Amniotic stem cell (primary cell): ENCODE data around the gene XRCC2.
"Not testable (repeated sequence)": the region's sequence is repeated elsewhere in the genome, so short reads cannot be mapped to it uniquely, and the experiment has no call there.

Source experiments
- DNase-seq: peaks from one replicate; lab custom pipeline; 2025; lab: John Stamatoyannopoulos, UW

The XRCC2 gene

DNA sequence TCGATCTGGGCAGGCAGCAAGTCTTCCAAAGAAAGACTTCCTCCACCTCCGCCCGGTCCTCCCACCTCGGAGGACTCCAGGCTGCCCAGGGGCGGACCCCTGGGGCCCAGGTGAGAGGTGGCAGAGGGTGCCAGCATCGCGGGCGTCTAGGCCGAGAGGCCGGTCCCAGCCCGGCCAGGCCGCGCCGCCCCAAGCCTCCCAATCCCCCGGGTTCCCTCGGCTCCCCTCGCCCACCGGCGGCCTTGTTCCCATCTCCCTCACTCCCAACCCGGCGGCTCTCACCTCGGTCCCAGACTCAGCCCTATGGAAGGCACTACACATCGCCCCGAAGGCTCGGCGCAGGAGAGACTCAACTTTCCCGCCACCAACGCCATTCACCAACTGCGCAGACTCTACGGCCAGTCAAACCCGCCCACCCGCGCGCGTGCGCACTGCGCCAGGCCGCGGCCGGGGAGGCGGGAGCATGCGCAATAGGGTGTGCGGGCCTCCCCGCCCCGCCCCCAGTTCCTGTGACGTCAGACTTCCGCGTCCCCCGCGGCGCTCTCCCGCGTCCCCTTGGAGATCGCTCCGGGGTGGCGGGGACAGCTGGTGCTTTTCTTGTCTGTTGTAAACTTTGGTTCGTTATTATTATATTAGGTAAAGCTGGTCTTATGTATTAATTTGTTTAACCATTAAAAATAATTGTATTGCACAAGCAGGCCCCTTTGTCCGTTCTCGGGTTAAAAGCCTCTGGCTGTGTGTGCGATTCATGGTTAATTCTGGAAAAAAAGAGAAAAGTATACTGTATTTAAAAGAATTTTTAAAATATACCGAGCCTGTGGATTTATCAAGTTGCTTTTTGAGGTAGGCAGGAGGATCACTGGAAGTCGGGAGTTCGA is at the start of gene XRCC2:
Gene XRCC2, minus strand, starts transcription at position 383 of the 878 bp plus-strand sequence. Its CDS starts 62 bp downstream, at position 321.
- DNase-seq = peak; percentile 49

DNA sequence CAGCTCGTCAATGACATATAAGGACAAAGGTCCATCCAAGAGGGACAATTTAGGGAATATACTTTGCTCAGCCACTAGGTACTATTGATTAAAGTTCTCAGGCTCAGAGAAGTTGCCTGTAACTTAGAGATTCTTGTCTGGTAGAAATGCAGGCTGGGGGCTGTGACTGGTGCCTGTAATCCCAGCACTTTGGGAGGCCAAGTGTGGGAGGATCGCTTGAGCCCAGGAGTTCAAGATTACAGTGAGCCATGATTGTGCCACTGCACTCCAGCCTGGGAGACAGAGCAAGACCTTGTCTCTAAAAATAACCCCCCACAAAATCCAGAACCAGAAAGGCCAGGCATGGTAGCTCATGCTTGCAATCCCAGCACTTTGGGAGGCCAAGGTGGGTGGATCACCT is 47.4 kb upstream of the XRCC2 start:
- DNase-seq = no peak

DNA sequence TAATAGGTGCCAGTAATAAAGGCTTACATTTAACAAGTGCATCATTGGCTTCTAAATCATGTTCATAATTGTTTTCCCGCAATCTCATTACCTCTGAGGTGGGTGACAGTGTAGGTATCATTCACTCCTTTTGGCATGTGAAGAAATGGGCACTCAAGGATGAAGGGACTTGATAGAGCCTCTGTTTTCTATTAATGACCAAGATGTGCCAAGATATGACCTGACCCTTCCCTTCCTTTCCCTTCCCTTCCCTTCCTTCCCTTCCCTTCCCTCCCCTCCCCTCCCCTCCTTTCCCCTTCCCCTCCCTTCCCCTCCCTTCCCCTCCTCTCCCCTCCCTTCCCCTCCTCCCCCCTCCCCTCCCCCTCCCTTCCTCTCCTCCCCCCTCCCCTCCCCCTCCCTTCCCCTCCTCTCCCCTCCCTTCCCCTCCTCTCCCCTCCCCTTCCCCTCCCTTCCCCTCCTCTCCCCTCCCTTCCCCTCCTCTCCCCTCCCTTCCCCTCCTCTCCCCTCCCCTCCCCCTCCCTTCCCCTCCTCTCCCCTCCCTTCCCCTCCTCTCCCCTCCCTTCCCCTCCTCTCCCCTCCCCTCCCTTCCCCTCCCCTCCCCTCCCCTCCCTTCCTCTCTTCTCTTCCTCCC is 36.6 kb upstream of the XRCC2 start:
- DNase-seq = not testable (repeated sequence)

DNA sequence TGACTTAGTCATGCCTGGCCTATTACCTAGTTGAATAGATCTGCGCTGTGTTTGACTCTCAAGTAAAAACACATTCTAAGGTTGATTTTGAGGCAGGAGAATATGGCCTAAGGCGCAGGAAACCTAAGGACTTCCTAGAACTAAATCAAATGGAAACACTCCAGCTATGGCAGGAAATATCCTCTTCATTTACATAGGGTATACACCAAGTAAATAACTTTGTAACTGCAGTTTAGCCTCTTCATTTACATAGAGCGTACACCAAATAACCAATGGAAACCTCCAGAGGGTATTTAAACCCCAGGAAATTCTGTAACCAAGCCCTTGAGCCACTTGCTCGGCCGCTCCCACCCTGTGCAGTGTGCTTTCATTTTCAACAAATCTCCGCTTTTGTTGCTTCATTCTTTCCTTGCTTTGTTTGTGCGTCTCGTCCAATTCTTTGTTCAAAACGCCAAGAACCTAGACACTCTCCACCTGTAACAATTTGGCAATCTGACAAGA is 35.6 kb upstream of the XRCC2 start:
- DNase-seq = no peak

GRCh38 chr7:152710153-152710442 is 34.2 kb upstream of the XRCC2 start:
- no peak for DNase-seq

DNA sequence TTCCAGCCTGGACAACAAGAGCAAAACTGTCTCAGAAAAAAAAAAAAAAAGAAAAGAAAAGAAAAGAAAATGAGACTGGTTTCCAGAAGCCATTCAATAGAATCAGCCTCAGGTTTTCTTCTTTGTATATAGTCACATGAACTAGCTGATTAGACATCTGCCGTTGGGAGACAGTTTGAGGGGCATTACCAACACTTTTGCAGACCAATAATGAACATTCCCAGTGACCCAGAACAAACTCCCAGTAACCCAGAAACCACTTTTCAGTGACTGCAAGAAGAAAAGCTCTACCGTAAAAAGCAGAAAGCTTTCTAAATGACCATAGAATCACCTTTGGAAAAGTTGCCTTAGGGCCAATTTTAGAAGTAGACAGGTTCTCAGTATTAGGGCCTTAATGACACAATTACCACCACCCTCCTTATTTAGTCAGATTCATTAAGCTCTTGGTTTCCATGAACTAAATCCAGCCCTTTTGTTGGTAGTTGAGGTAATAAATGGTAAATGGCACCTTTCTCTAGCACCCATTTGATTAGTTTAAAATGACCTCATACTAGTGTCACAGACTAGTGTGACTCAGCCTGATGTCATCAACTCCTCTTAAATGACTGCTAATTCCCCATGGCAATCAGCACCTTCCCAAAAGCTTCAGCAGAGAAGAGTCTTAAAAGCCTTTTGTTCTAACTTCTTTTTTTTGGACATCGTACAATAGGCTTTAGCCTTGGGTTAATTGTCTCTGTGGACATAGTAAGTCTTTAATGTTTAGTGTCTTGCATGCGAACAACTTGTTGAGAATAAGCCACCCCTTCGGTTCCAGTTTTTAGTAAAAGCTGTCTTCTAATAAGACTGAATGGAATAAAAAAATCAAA is 33.6 kb upstream of the XRCC2 start:
- DNase-seq = no peak

- DNase-seq = no peak
Measured at GRCh38 chr7:152704796-152705384, 28.9 kb upstream of the XRCC2 start.

DNA sequence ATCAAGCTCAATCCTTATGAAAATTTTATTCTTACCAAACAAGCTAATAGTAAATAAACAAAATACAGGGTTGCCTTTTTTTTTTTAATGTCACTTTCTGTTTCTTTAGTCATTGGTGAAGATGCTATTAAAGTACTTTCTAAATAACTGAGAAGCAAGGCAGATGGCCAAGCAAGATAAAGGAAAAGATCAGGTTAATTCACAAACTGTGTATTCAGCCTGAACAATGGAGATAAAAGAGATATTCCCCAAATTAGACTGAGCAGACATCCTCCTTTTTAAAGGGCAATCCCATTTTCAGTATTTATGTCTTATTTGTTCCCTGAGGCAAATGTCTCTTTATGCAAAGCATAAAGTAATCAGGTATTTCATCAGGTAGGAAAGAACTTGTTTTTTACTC is 23.1 kb upstream of the XRCC2 start:
- no peak for DNase-seq

- DNase-seq = not testable (repeated sequence)
Measured at GRCh38 chr7:152697268-152697974, 21.5 kb upstream of the XRCC2 start.

DNA sequence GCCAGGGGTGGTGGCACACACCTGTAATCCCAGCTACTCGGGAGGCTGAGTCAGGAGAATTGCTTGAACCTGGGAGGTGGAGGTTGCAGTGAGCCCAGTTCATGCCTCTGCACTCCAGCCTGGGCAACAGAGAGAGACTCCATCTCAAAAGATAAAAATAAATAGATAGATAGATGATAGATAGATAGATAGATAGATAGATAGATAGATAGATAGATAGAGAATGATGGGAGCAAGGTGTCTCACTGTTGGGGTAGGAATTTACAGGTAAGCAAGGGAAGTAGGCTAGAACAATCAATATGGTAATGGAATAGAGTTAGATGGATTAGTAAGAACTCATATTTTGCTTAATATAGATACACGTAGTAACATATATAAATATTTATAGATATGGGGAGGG is 16.3 kb upstream of the XRCC2 start:
- not testable (repeated sequence) for DNase-seq

GRCh38 chr7:152683297-152683696 is 7.4 kb upstream of the XRCC2 start:
- DNase-seq = no peak

- DNase-seq = no peak
Measured at GRCh38 chr7:152677808-152678670, 2.1 kb upstream of the XRCC2 start.

GRCh38 chr7:152674860-152675758 is 832 bp downstream of the XRCC2 start:
- DNase-seq = no peak

GRCh38 chr7:152673897-152674296 is 2.0 kb downstream of the XRCC2 start:
- DNase-seq = no peak

DNA sequence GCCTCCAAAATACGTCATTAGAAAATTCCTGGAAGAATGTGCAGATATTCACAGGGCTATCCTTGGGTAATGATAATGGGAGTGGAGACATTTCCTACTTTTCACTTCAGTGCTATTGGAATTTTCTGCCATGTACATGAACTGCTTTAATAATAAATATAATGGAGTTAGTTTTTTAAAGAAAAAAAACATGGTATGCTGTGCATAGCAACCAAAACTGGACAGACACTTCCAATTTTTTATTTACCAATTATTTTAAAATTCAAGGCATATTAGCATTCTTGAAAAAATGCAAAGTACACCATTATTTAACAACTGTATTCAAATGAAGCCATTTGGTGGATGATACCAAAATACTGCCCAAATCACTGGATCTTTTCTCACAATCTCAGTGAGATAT is 3.3 kb downstream of the XRCC2 start:
- no peak for DNase-seq

- no peak for DNase-seq
Measured at GRCh38 chr7:152669758-152670157, 6.2 kb downstream of the XRCC2 start.

- no peak for DNase-seq
Measured at GRCh38 chr7:152668975-152669374, 7.0 kb downstream of the XRCC2 start.

DNA sequence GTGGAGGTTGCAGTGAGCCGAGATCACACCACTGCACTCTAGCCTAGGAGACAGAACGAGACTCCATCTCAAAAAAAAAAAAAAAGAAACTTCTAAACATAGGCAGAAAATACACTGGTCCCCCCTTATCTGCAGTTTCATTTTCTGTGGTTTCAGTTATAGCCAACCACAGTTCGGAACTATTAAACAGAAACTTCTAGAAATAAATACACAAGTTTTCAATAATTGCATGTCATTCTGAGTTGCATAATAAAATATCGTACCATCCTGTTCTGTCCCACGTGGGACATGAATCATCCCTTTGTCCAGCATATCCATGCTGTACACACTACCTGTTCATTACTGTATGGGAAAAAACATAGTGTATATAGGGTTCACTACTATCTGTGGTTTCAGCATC is 8.0 kb downstream of the XRCC2 start:
- no peak for DNase-seq

- DNase-seq = no peak
Measured at GRCh38 chr7:152666078-152666477, 9.9 kb downstream of the XRCC2 start.
